ENCODE measurements around the gene MNT. TPM values are rescaled to one million over a fixed set of nuclear protein-coding genes. Genes with fewer than 3 reads are reported as not detected.

Gene MNT
- total RNA-seq, 1 donor from 2014 or later, result 28.5 TPM

DNA sequence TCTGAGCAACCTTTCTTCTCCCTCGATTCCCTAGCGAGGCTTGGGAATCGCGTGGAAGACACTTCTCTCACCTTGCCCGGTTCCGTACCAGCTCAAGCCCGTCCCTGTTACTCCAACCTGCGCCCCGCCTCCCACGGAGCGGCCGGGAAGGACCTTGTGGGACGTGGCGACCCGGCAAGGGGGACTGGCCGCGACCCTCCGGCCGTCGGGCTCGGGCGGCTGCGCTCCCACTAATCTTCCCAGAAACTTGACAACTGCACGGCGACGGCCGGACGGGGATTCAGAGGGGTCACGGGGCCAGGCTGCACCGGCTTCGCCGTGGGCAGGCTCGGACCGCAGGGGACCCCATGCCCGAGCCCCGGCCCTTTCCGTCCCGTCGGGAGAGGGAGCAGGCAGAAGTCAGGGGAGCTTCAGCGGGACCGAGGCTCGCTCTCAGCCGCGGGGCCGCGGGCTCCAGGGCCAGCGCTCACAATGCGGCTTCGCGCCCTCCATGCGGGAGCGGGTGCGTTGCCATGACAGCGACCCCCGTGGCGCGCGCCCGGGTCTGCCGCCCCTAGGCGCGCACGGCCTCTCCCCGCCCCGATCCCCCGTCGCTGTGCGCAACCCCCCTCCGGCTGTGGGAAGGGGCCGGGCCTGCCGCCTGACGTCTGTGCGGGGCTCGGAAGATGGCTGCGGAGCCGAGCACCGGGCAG is 63.9 kb downstream of the MNT start, which contains the start of gene SGSM2:
Gene SGSM2 (plus strand): TSS at position 650 of the 692 bp plus-strand sequence. CDS start 188 bp downstream, outside the sequence.
- peaks cover 28% of the 10 kb centered on the region for H3K4me1 ChIP-seq
- no peaks in the 10 kb centered on the region for H3K27me3 ChIP-seq
- peak within 1 kb of the TSS; percentile 73 to 76 for H3K4me3 ChIP-seq
- no peak for DNase-seq (ENCODE audit: extremely low spot score in 2 of 2)
- TF ChIP-seq POLR2AphosphoS5 (IDR thresholded peaks at IDR 0.05; ENCODE audit: insufficient read depth in 1 of 2, low read depth in 1 of 2) (no peak), POLR2A (IDR thresholded peaks at IDR 0.05) (no peak)
- TF ChIP-seq, protein P1, sequence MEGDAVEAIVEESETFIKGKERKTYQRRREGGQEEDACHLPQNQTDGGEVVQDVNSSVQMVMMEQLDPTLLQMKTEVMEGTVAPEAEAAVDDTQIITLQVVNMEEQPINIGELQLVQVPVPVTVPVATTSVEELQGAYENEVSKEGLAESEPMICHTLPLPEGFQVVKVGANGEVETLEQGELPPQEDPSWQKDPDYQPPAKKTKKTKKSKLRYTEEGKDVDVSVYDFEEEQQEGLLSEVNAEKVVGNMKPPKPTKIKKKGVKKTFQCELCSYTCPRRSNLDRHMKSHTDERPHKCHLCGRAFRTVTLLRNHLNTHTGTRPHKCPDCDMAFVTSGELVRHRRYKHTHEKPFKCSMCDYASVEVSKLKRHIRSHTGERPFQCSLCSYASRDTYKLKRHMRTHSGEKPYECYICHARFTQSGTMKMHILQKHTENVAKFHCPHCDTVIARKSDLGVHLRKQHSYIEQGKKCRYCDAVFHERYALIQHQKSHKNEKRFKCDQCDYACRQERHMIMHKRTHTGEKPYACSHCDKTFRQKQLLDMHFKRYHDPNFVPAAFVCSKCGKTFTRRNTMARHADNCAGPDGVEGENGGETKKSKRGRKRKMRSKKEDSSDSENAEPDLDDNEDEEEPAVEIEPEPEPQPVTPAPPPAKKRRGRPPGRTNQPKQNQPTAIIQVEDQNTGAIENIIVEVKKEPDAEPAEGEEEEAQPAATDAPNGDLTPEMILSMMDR (IDR thresholded peaks at IDR 0.05), result no peak
- no peaks in the 10 kb centered on the region for H3K9me3 ChIP-seq
- intact Hi-C loops (cut with DNase I), result no loop called here
- peaks cover 0 to 37% of the 10 kb centered on the region in 2 donors for H3K36me3 ChIP-seq
- H3K27ac ChIP-seq, result peak within 1 kb of the TSS; percentile 94

DNA sequence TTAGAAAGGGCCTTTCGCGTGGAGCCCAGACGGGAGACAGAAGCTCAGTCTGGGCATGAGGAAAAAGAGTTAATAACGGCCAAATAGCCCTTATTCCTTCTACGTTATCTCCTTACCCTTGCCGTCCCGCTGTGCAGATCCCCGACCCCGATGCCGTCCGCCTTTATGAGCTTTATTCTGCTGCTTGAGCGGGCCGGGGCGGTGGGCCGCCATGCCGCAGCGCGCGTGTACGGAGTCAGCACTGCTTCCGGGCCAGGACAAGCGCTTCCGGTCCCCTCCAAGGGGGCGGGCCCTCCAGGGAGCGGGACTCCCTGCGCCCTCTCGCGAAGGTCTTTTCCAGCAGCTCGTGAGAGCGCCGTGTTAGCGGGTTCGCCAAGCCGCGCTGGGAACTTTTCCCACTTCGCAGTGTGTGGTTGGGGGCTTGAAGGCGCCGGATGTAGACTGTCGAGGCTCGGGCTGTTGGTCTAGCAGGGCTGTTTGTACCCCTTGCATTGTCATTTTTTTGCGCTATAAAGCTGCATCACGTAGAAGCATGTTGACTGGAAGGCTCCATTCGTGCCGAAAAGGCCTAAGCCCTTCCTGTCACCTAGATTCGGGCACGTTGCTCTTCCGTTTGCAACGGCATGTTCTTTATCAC is 64.5 kb downstream of the MNT start, which contains the start of gene TSR1:
Gene TSR1 (minus strand): TSS at position 243 of the 637 bp plus-strand sequence. CDS start 30 bp downstream, at position 213.
- H3K4me1 ChIP-seq, result peaks cover 28% of the 10 kb centered on the region
- peak within 1 kb of the TSS; percentile 94 for H3K27ac ChIP-seq
- peaks cover 0 to 38% of the 10 kb centered on the region in 2 donors for H3K36me3 ChIP-seq
- TF ChIP-seq POLR2A (IDR thresholded peaks at IDR 0.05) (peak in 1 of 2 donors; percentile 71), POLR2AphosphoS5 (IDR thresholded peaks at IDR 0.05; ENCODE audit: insufficient read depth in 1 of 2, low read depth in 1 of 2) (peak; percentile 89 to 97)
- TF ChIP-seq, protein P1 (IDR thresholded peaks at IDR 0.05), result peak in 1 of 3 experiments; percentile 29
- H3K4me3 ChIP-seq, result peak within 1 kb of the TSS; percentile 73 to 76
- H3K9me3 ChIP-seq, result no peaks in the 10 kb centered on the region
- H3K27me3 ChIP-seq, result no peaks in the 10 kb centered on the region
- intact Hi-C loops (cut with DNase I), result no loop called here
- DNase-seq (ENCODE audit: extremely low spot score in 2 of 2), result peak in 1 of 2 donors; percentile 96

DNA sequence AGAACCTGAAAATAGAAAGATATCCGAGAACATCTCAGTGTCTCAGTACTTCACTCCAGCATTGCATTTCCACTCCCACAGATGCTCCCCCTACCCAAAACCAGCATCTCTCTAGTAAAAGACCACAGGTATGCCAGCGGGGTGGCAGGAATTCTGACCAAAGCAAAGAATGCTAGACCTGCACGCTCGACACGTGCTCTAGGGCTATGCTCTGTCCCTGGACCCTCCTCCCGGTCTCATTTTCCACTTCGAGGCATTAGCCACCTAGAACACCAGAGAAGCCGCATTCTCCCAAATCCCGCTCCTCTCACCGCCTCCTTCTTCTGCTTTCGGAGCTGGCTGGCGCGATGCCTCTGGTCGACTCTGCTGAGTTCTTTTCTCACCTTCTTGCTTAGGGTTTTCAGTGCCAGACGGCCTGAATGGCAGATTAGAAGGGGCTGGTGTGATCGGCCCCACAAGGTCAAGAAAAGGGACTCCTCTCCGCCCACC is 65.1 kb downstream of the MNT start:
- TF ChIP-seq, protein P1 (IDR thresholded peaks at IDR 0.05), result no peak
- TF ChIP-seq POLR2A (IDR thresholded peaks at IDR 0.05) (no peak), POLR2AphosphoS5 (IDR thresholded peaks at IDR 0.05; ENCODE audit: insufficient read depth in 1 of 2, low read depth in 1 of 2) (no peak)
- Histone ChIP-seq H3K4me3 (peak overlapping the region; percentile 73 to 76), H3K27me3 (no peaks in the 10 kb centered on the region), H3K9me3 (no peaks in the 10 kb centered on the region), H3K36me3 (peaks cover 0 to 44% of the 10 kb centered on the region in 2 donors), H3K4me1 (peaks cover 28% of the 10 kb centered on the region), H3K27ac (peak overlapping the region; percentile 94)
- no peak for DNase-seq (ENCODE audit: extremely low spot score in 2 of 2)
- intact Hi-C loops (cut with DNase I), result no loop called here

Small RNA genes within 50 kb of the gene (small RNA-seq; reads per million reads assigned to genes)
- gene AC006435.3 (not detected), gene AC006435.4 (not detected)

Other genes with a start within 250 kb of the MNT start
- gene SMG6, start 97.3 kb downstream of the MNT start, total RNA-seq, result 46.2 TPM
- gene SRR, start 97.1 kb downstream of the MNT start, total RNA-seq, result 13.5 TPM
- gene TSR1, start 64.6 kb downstream of the MNT start, total RNA-seq, result 17.7 TPM
- 60.2 TPM for gene SGSM2, start 63.6 kb downstream of the MNT start, total RNA-seq
- 30.4 TPM for gene METTL16, start 110.8 kb upstream of the MNT start, total RNA-seq
- gene PAFAH1B1, start 192.6 kb upstream of the MNT start, total RNA-seq, result 102 TPM

Data from vagina (tissue), 2 donors.